ENCODE results near the gene ZBTB5.

ZBTB5 gene

GRCh38 chr9:37445832-37446231, 19.4 kb downstream of the ZBTB5 start:
- H3K79me2 ChIP-seq (ENCODE audit: insufficient read depth, low read length), result peaks cover 52% of the 10 kb centered on the region; the same call in 1 of the 2 replicates
- no peaks in the 10 kb centered on the region for H4K20me1 ChIP-seq (ENCODE audit: insufficient read depth, low read length, poor library complexity, severe bottlenecking)

GRCh38 chr9:37444890-37445289, 20.4 kb downstream of the ZBTB5 start:
- no peak overlapping the region for H3K4me2 ChIP-seq (ENCODE audit: low read depth, low read length, poor library complexity, severe bottlenecking)
- H3K9me2 ChIP-seq (replicated peaks; ENCODE audit: low read depth, low read length), result no peaks in the 10 kb centered on the region
- no peaks in the 10 kb centered on the region for H3F3A ChIP-seq (ENCODE audit: low read depth)
- H3K4me3 ChIP-seq (ENCODE audit: low read length, poor library complexity, severe bottlenecking), result no peak overlapping the region
- H3K9me3 ChIP-seq (ENCODE audit: insufficient read depth, low read depth, low read length), result no peaks in the 10 kb centered on the region
- H2AFZ ChIP-seq (ENCODE audit: low read length), result no peak overlapping the region
- H3K9ac ChIP-seq (ENCODE audit: low read depth, low read length, poor library complexity, severe bottlenecking), result no peak overlapping the region
- peaks cover 35% of the 10 kb centered on the region; the same call in 1 of the 2 replicates for H3K36me3 ChIP-seq (ENCODE audit: insufficient read depth, low read length)
- H4K20me1 ChIP-seq (ENCODE audit: insufficient read depth, low read length, poor library complexity, severe bottlenecking), result no peaks in the 10 kb centered on the region
- no peaks in the 10 kb centered on the region for H3K27me3 ChIP-seq (ENCODE audit: insufficient read depth, low read length, poor library complexity, severe bottlenecking)
- H3K79me2 ChIP-seq (ENCODE audit: insufficient read depth, low read length), result peaks cover 45% of the 10 kb centered on the region; the same call in 1 of the 2 replicates
- no peaks in the 10 kb centered on the region for H3K4me1 ChIP-seq (ENCODE audit: insufficient read depth, low read length, poor library complexity, severe bottlenecking)
- TF ChIP-seq CTCF (conservative IDR thresholded peaks at IDR 0.05; ENCODE audit: low read length) (no peak), EZH2phosphoT487 (IDR thresholded peaks at IDR 0.05; ENCODE audit: borderline replicate concordance) (no peak)

More at GRCh38 chr9:37445832-37446231, 19.4 kb downstream of the ZBTB5 start:
- no peaks in the 10 kb centered on the region for H3K9me3 ChIP-seq (ENCODE audit: insufficient read depth, low read depth, low read length)
- H3K27me3 ChIP-seq (ENCODE audit: insufficient read depth, low read length, poor library complexity, severe bottlenecking), result no peaks in the 10 kb centered on the region
- no peak overlapping the region for H3K4me2 ChIP-seq (ENCODE audit: low read depth, low read length, poor library complexity, severe bottlenecking)
- peaks cover 31% of the 10 kb centered on the region; the same call in 1 of the 2 replicates for H3K36me3 ChIP-seq (ENCODE audit: insufficient read depth, low read length)
- H3F3A ChIP-seq (ENCODE audit: low read depth), result no peaks in the 10 kb centered on the region
- H3K4me1 ChIP-seq (ENCODE audit: insufficient read depth, low read length, poor library complexity, severe bottlenecking), result no peaks in the 10 kb centered on the region
- no peak overlapping the region for H3K9ac ChIP-seq (ENCODE audit: low read depth, low read length, poor library complexity, severe bottlenecking)
- TF ChIP-seq EZH2phosphoT487 (IDR thresholded peaks at IDR 0.05; ENCODE audit: borderline replicate concordance), result no peak
- TF ChIP-seq CTCF (conservative IDR thresholded peaks at IDR 0.05; ENCODE audit: low read length), result no peak
- no peaks in the 10 kb centered on the region for H3K9me2 ChIP-seq (replicated peaks; ENCODE audit: low read depth, low read length)
- no peak overlapping the region for H2AFZ ChIP-seq (ENCODE audit: low read length)
- no peak overlapping the region for H3K4me3 ChIP-seq (ENCODE audit: low read length, poor library complexity, severe bottlenecking)

GRCh38 chr9:37443566-37443965, 21.7 kb downstream of the ZBTB5 start:
- Histone ChIP-seq H3F3A (ENCODE audit: low read depth) (no peaks in the 10 kb centered on the region), H3K9ac (ENCODE audit: low read depth, low read length, poor library complexity, severe bottlenecking) (no peak overlapping the region), H3K9me3 (ENCODE audit: insufficient read depth, low read depth, low read length) (no peaks in the 10 kb centered on the region), H3K9me2 (replicated peaks; ENCODE audit: low read depth, low read length) (no peaks in the 10 kb centered on the region), H3K4me3 (ENCODE audit: low read length, poor library complexity, severe bottlenecking) (no peak overlapping the region), H3K4me2 (ENCODE audit: low read depth, low read length, poor library complexity, severe bottlenecking) (no peak overlapping the region), H3K4me1 (ENCODE audit: insufficient read depth, low read length, poor library complexity, severe bottlenecking) (no peaks in the 10 kb centered on the region), H3K36me3 (ENCODE audit: insufficient read depth, low read length) (peaks cover 44% of the 10 kb centered on the region; the same call in 1 of the 2 replicates), H3K79me2 (ENCODE audit: insufficient read depth, low read length) (peaks cover 41% of the 10 kb centered on the region; the same call in 1 of the 2 replicates), H3K27me3 (ENCODE audit: insufficient read depth, low read length, poor library complexity, severe bottlenecking) (no peaks in the 10 kb centered on the region), H4K20me1 (ENCODE audit: insufficient read depth, low read length, poor library complexity, severe bottlenecking) (no peaks in the 10 kb centered on the region), H2AFZ (ENCODE audit: low read length) (no peak overlapping the region)
- no peak for TF ChIP-seq EZH2phosphoT487 (IDR thresholded peaks at IDR 0.05; ENCODE audit: borderline replicate concordance)
- no peak for TF ChIP-seq CTCF (conservative IDR thresholded peaks at IDR 0.05; ENCODE audit: low read length)
